ENCODE results near the gene CYP3A5.

The CYP3A5 gene

DNA sequence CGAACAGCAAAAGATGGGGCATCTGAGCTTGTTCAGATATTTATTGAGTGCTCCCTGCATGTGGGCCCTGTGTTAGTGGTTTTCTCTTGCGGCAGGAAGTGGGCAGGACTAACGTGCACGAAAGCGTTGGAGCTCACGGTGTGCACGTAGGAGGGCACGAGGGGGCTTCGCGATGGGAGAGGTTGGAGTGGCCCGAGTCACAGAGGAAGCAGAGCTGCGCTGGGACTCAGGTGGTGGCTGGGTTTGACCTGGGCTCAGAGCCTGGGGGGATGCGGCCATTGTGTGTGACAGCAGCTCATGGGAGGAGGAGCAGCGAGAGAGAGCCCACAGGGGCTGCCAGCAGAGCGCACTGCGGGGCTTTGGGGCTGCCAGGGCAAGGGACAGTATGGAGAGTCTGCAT is 55.3 kb downstream of the CYP3A5 start:
- peak; percentile 99 for DNase-seq (ENCODE audit: low read depth)
- TF ChIP-seq MYC (IDR thresholded peaks at IDR 0.05; ENCODE audit: low read depth, low read length) (peak; percentile 99), POLR2A (IDR thresholded peaks at IDR 0.05; ENCODE audit: extremely low read depth, insufficient read length) (peak; percentile 80)
- TF ChIP-seq, protein P1, sequence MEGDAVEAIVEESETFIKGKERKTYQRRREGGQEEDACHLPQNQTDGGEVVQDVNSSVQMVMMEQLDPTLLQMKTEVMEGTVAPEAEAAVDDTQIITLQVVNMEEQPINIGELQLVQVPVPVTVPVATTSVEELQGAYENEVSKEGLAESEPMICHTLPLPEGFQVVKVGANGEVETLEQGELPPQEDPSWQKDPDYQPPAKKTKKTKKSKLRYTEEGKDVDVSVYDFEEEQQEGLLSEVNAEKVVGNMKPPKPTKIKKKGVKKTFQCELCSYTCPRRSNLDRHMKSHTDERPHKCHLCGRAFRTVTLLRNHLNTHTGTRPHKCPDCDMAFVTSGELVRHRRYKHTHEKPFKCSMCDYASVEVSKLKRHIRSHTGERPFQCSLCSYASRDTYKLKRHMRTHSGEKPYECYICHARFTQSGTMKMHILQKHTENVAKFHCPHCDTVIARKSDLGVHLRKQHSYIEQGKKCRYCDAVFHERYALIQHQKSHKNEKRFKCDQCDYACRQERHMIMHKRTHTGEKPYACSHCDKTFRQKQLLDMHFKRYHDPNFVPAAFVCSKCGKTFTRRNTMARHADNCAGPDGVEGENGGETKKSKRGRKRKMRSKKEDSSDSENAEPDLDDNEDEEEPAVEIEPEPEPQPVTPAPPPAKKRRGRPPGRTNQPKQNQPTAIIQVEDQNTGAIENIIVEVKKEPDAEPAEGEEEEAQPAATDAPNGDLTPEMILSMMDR (IDR thresholded peaks at IDR 0.05; ENCODE audit: low read depth, low read length): no peak
- TF ChIP-seq, protein P2, sequence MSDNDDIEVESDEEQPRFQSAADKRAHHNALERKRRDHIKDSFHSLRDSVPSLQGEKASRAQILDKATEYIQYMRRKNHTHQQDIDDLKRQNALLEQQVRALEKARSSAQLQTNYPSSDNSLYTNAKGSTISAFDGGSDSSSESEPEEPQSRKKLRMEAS (IDR thresholded peaks at IDR 0.05; ENCODE audit: low read depth, low read length): peak; percentile 97
- H3K4me3 ChIP-seq (ENCODE audit: low read depth, low read length): peak overlapping the region; percentile 69

DNA sequence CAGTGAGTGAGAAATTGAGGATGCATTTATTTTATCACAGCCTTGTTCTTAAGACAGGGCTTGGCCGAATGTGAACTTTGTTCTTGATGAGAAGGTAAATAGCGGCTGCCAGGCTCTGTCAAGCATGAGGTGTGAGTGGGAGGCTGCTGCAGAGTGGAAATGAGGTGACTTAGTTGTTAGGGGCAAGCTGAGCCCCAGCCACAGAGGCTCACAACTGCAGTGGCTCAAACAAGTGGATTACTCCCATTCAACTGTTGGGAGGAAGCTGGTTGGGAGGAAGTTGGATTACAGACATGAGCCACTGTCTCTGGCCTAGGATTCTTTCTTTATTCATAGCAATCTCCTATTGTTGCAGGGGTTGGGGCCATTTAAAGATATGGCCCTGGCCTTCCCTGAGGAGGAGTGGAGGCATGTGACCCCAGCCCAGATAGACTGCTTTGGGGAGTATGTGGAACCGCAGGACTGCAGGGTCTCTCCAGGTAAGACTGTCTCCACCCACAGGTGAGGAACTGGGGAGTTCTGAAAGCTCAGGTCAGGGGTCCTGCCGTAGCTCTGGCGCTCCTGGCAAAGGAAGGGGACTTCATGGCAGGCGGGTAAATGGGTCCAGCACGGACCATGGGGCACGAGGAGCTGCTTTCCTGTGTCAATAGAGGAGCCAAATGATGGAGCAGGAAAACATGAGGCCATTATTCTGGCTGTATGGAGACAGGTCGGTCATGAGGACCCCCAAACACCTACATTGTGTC is 55.9 kb downstream of the CYP3A5 start:
- TF ChIP-seq, protein P1 (IDR thresholded peaks at IDR 0.05; ENCODE audit: low read depth, low read length): no peak
- TF ChIP-seq, protein P2 (IDR thresholded peaks at IDR 0.05; ENCODE audit: low read depth, low read length): peak; percentile 83
- no peak for TF ChIP-seq POLR2A (IDR thresholded peaks at IDR 0.05; ENCODE audit: extremely low read depth, insufficient read length)
- peak; percentile 91 for TF ChIP-seq MYC (IDR thresholded peaks at IDR 0.05; ENCODE audit: low read depth, low read length)
- H3K4me3 ChIP-seq (ENCODE audit: low read depth, low read length): peak overlapping the region; percentile 69
- DNase-seq (ENCODE audit: low read depth): peak; percentile 94

DNA sequence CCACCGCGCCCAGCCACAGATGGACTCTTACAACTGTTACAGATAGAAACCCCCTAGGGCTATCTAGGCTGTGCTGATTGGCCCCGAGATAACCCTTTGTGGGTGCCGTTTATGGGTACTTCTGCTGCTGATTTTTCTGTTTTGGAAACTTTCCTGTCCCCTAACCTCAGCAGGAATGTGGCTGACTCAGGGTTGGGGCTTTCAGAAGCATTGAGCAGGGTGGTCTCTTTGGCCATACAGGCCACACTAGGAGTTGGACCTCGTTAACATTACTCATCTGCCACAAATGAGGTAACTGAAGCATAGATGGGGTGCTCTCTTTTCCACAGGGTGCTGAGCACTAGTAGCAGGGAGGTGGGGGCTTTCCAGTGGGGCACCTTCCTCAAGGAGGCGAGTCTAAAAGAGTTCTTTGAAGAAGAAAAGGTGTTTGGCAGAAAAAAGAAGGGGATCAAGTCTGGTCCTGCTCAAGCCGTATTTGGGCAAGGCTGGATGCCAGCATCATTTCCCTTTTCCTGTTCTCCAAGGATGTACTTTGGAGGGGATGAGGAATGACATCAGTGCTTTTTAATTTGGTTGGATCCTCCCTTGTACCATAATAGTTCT is 56.6 kb downstream of the CYP3A5 start:
- peak; percentile 94 for DNase-seq (ENCODE audit: low read depth)
- peak overlapping the region; percentile 69 for H3K4me3 ChIP-seq (ENCODE audit: low read depth, low read length)
- TF ChIP-seq, protein P1 (IDR thresholded peaks at IDR 0.05; ENCODE audit: low read depth, low read length): no peak
- peak; percentile 42 for TF ChIP-seq MYC (IDR thresholded peaks at IDR 0.05; ENCODE audit: low read depth, low read length)

DNA sequence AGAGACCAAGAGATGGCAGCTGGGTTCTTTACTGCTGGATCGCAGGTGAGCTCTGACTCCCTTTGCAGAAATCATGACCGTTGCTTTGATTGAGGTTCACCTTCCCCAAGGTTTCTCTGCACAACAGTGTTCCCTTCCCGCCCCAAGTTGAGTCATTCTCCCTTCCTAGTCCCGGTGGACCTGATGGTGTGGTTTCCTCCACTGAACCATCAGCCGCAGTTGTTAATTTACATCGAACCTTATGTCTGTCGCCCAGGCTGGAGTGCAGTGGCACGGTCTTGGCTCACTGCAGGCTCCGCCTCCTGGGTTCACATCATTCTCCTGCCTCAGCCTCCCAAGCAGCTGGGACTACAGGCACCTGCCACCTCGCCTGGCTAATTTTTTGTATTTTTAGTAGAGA is 57.2 kb downstream of the CYP3A5 start:
- peak; percentile 92 for DNase-seq (ENCODE audit: low read depth)
- TF ChIP-seq, protein P2 (IDR thresholded peaks at IDR 0.05; ENCODE audit: low read depth, low read length): no peak
- TF ChIP-seq POLR2A (IDR thresholded peaks at IDR 0.05; ENCODE audit: extremely low read depth, insufficient read length): no peak
- no peak; the same call in 1 of the 2 replicates for TF ChIP-seq MYC (IDR thresholded peaks at IDR 0.05; ENCODE audit: low read depth, low read length)
- TF ChIP-seq, protein P1 (IDR thresholded peaks at IDR 0.05; ENCODE audit: low read depth, low read length): no peak

DNA sequence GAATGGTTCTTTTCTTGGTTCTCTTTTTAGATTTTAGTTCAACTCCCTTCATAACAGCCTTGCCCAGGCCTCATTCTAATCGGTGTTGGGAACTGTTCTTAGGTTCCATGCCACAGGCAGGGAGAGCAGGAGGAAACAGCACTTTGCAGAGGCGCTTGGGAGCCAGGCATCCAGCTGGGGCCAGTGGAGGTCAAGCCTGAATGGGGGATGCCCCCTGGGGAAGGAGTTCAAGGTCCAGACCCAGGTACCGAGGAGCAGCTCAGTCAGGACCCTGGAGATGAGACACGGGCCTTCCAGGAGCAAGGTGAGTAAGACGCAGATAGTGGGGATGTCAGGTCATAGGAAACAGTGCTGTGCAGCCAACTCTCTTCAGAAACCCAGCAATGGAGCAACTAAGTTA is 58.5 kb downstream of the CYP3A5 start:
- H3K4me3 ChIP-seq (ENCODE audit: low read depth, low read length): no peak overlapping the region
- TF ChIP-seq, protein P2 (IDR thresholded peaks at IDR 0.05; ENCODE audit: low read depth, low read length): no peak
- TF ChIP-seq, protein P1 (IDR thresholded peaks at IDR 0.05; ENCODE audit: low read depth, low read length): no peak
- TF ChIP-seq MYC (IDR thresholded peaks at IDR 0.05; ENCODE audit: low read depth, low read length) (no peak), POLR2A (IDR thresholded peaks at IDR 0.05; ENCODE audit: extremely low read depth, insufficient read length) (no peak)

More for the DNA sequence above, 57.2 kb downstream of the CYP3A5 start:
- H3K4me3 ChIP-seq (ENCODE audit: low read depth, low read length): peak overlapping the region; percentile 1

More for the DNA sequence above, 58.5 kb downstream of the CYP3A5 start:
- no peak for DNase-seq (ENCODE audit: low read depth)
